Measurements from ENCODE around the gene TINAGL1. TPM values are rescaled to one million over a fixed set of nuclear protein-coding genes. Genes with fewer than 3 reads are reported as not detected.

The TINAGL1 gene
- total and polyA plus RNA-seq, 4 donors: 5.3 to 41.2 (median 13.2) TPM

DNA sequence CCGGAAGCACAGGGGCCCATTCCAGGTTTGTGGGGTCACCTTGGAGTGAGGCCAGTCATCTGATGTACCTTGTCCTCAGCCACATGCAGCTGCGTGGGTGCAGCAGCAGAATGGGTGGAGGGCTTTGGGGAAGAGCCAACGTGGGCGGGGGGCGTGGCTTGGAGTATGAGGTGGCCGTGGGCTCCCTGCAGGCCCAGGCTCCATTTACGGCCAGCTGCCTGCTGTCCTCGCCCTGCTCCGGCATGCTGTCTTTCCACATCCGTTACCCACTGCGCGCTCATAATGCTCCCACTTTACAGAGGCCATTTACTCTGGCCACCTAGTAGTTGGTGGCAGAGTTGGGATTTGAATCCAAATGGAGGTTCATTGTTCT is 27.8 kb upstream of the TINAGL1 start:
- H3K36me3 ChIP-seq (ENCODE audit: control insufficient read depth, insufficient read depth, low read length): no peaks in the 10 kb centered on the region
- H3K9me3 ChIP-seq (ENCODE audit: control insufficient read depth, insufficient read depth, low read length): no peaks in the 10 kb centered on the region
- DNase-seq (ENCODE audit: low read depth in 4 of 6, low spot score in 6 of 6): no peak
- peaks cover 12% of the 10 kb centered on the region for H3K4me1 ChIP-seq (ENCODE audit: control insufficient read depth, insufficient read depth, low read length)
- no peak overlapping the region for H3K4me3 ChIP-seq (ENCODE audit: low read depth, low read length)
- WGBS (ENCODE audit: insufficient coverage): 35% methylated on average over 6 of the region's 12 CpGs
- H3K27me3 ChIP-seq (ENCODE audit: control insufficient read depth, insufficient read depth, low read length): peaks cover 2% of the 10 kb centered on the region
- H3K27ac ChIP-seq (ENCODE audit: low read depth, low read length): no peak overlapping the region

DNA sequence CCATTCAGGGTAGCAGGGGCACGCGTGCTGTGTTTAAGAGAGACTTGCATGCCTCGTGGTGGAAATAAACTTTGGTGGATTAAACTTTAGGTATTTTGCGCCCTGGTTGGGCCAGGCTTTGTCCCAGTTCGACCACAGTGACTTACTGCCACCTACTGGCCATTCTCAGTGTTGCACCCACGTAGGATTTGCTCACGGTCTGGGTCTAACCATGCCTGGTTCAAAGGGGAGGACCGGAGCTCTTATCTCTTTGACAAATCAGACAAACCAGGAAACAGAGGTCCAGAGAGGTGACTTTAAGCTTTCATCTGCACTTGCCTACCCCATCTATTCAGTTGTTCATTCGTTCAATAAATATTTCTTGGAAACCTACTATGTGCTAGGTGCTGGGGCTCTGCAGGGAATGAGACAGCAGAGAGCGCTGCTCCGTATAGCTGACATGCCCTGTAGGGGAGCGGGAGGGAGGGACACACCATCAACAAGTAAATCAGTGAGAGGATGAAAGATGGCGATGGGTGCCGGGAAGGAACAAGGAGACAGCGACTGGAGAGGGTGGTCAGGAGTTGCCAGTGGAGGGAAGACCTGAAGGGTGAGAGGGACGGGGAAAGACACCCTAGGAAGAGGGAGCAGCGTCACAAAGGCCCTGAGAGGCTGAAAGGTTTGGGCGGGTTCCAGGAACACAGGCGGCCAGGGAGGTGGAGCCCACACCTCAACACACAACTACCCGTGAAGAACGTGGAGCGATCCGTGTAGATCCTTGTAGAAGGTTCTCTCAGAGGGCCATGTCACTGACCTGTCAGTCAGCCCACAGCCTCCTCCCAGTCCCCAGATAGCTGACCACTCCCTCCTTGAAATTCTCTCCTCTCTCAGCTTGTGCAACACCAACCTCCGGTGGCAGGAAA is 27.2 kb upstream of the TINAGL1 start:
- Histone ChIP-seq H3K9me3 (ENCODE audit: control insufficient read depth, insufficient read depth, low read length) (no peaks in the 10 kb centered on the region), H3K27me3 (ENCODE audit: control insufficient read depth, insufficient read depth, low read length) (peaks cover 2% of the 10 kb centered on the region), H3K4me1 (ENCODE audit: control insufficient read depth, insufficient read depth, low read length) (peaks cover 12% of the 10 kb centered on the region), H3K36me3 (ENCODE audit: control insufficient read depth, insufficient read depth, low read length) (no peaks in the 10 kb centered on the region), H3K4me3 (ENCODE audit: low read depth, low read length) (peak overlapping the region; percentile 27), H3K27ac (ENCODE audit: low read depth, low read length) (no peak overlapping the region)
- peak; percentile 82 to 97 (median 86) for DNase-seq (ENCODE audit: low read depth in 4 of 6, low spot score in 6 of 6)
- WGBS (ENCODE audit: insufficient coverage): 0% methylated on average over 15 of the region's 24 CpGs

DNA sequence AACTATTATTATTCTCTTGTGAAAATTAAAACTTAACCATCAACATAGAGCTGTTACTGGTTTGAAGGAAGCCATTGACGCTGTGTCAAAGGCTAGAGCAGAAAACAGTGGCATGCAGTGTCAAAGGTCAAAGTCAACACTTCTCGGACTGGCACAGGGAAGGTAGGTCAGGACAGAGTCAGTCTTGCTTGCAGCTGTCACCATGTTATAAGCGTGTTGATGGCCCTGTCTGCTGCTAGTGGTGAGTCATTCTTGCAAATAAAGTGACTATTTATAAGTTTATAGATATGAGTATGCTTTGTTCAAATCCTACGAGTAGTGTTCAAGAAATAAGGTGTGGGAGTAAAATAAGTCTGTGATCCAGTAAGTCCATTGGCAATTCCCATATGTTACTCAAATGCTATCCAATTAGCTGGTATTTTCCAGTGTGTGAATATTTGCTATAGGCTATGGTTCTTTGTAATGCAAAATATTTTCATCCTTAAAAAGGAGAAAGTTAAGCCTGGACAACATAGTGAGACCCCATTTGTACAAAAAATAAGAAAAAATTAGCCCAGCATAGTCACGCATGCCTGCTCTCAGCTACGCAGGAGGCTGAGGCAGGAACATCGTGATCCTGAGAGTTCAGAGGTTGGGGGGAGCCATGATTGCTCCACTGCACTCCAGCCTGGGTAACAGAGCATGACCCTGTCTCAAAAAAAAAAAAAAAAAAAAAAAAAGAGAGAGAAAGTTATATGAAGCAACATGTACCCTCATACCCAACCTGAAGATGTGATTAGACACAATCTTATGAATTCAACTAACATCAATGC is 26.3 kb upstream of the TINAGL1 start:
- H3K4me1 ChIP-seq (ENCODE audit: control insufficient read depth, insufficient read depth, low read length): peaks cover 12% of the 10 kb centered on the region

DNA sequence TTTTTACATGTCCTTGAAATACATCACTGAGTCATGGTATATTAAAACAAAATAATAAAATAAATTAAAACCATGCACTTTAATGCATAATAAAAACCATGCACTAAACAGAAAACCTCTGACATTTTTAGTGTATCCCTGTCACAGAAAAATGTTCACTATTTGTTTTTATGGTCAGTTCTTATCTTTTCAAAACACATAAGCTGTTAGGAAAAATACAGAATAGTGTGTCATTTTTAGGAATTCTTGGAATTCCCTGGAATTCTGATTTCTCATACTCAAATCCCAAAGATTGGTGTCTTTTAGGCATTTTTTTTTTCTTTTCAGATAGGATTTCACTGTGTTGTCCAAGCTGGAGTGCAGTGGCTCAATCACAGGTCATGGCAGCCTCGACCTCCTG is 25.1 kb upstream of the TINAGL1 start:
- peaks cover 2% of the 10 kb centered on the region for H3K27me3 ChIP-seq (ENCODE audit: control insufficient read depth, insufficient read depth, low read length)
- no peak overlapping the region for H3K27ac ChIP-seq (ENCODE audit: low read depth, low read length)
- H3K9me3 ChIP-seq (ENCODE audit: control insufficient read depth, insufficient read depth, low read length): no peaks in the 10 kb centered on the region
- no peaks in the 10 kb centered on the region for H3K36me3 ChIP-seq (ENCODE audit: control insufficient read depth, insufficient read depth, low read length)
- no CpG with 5 or more reads among the region's 1 CpG for WGBS (ENCODE audit: insufficient coverage)
- peaks cover 12% of the 10 kb centered on the region for H3K4me1 ChIP-seq (ENCODE audit: control insufficient read depth, insufficient read depth, low read length)
- no peak overlapping the region for H3K4me3 ChIP-seq (ENCODE audit: low read depth, low read length)
- DNase-seq (ENCODE audit: low read depth in 4 of 6, low spot score in 6 of 6): no peak

More for the DNA sequence above, 26.3 kb upstream of the TINAGL1 start:
- DNase-seq (ENCODE audit: low read depth in 4 of 6, low spot score in 6 of 6): no peak
- no peak overlapping the region for H3K4me3 ChIP-seq (ENCODE audit: low read depth, low read length)
- WGBS (ENCODE audit: insufficient coverage): 65% methylated on average over 4 of the region's 7 CpGs
- H3K36me3 ChIP-seq (ENCODE audit: control insufficient read depth, insufficient read depth, low read length): no peaks in the 10 kb centered on the region
- H3K27me3 ChIP-seq (ENCODE audit: control insufficient read depth, insufficient read depth, low read length): peaks cover 2% of the 10 kb centered on the region
- H3K27ac ChIP-seq (ENCODE audit: low read depth, low read length): no peak overlapping the region
- no peaks in the 10 kb centered on the region for H3K9me3 ChIP-seq (ENCODE audit: control insufficient read depth, insufficient read depth, low read length)

DNA sequence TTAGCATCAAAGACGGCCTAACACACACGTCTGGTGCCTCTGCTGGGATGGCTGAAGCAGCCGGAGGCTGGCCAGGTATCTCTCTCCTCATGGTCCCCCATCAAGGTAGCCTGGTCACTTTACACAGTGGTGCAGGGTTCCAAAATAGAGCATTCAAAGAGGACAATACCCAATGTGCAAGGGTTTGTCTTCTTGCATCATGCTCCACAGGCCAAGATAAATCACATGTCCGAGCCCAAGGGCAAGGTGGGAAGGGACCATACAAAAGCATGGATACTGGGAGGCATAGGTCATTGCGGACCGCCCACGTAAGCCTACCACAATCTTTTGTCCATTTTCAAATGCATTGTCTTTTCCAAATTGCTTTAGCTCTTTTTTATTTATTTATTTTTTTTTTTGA is 23.8 kb upstream of the TINAGL1 start:
- WGBS (ENCODE audit: insufficient coverage): 85% methylated on average over 4 of the region's 7 CpGs
- no peak overlapping the region for H3K4me3 ChIP-seq (ENCODE audit: low read depth, low read length)
- H3K36me3 ChIP-seq (ENCODE audit: control insufficient read depth, insufficient read depth, low read length): no peaks in the 10 kb centered on the region

DNA sequence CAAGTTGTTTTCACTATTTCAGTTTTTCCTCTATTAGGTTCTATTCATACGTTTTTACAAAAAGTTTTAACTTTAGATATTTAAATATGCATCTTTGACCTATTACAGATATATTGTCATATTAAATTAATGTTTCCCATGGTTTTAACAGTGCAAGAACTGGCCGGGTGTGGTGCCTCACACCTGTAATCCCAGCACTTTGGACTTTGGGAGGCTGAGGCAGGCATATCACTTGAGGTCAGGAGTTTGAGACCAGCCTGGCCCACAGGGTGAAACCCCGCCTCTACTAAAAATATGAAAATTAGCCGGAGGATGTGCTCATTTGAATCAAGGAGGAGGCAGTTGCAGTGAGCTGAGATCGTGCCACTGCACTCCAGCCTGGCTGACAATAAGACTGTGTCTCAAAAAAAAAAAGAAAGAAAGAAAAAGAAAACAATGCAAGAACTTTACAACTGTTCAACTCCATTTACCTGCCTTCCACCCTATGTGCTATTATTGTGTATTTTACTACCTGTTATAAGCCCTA is 19.8 kb upstream of the TINAGL1 start:
- no peak overlapping the region for H3K27ac ChIP-seq (ENCODE audit: low read depth, low read length)
- no peak for DNase-seq (ENCODE audit: low read depth in 4 of 6, low spot score in 6 of 6)
- H3K36me3 ChIP-seq (ENCODE audit: control insufficient read depth, insufficient read depth, low read length): no peaks in the 10 kb centered on the region
- no peaks in the 10 kb centered on the region for H3K27me3 ChIP-seq (ENCODE audit: control insufficient read depth, insufficient read depth, low read length)
- H3K4me1 ChIP-seq (ENCODE audit: control insufficient read depth, insufficient read depth, low read length): no peaks in the 10 kb centered on the region
- no peak overlapping the region for H3K4me3 ChIP-seq (ENCODE audit: low read depth, low read length)
- H3K9me3 ChIP-seq (ENCODE audit: control insufficient read depth, insufficient read depth, low read length): no peaks in the 10 kb centered on the region
- WGBS (ENCODE audit: insufficient coverage): no CpG with 5 or more reads among the region's 5 CpGs

More for the DNA sequence above, 23.8 kb upstream of the TINAGL1 start:
- no peak for DNase-seq (ENCODE audit: low read depth in 4 of 6, low spot score in 6 of 6)
- Histone ChIP-seq H3K27ac (ENCODE audit: low read depth, low read length) (no peak overlapping the region), H3K27me3 (ENCODE audit: control insufficient read depth, insufficient read depth, low read length) (peaks cover 2% of the 10 kb centered on the region), H3K4me1 (ENCODE audit: control insufficient read depth, insufficient read depth, low read length) (peaks cover 12% of the 10 kb centered on the region), H3K9me3 (ENCODE audit: control insufficient read depth, insufficient read depth, low read length) (no peaks in the 10 kb centered on the region)

DNA sequence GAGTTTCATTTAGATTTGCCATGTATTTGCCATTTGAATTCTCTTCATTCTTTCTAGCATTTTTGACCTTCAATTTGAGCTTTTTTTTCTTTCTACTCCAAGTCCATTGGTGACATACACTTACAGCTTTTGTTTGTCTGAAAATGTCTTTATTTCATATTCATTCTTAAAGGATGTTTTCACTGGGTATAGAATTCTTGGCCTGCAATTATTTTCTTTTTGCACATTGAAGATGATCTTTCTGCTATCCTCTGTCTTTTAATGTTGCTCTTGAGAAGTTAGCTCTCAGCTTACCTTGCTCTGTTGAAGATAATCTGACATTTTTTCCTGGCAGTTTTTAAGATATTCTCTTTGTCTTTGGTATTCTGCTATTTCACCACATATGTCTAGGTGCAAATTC is 16.6 kb upstream of the TINAGL1 start:
- Histone ChIP-seq H3K27me3 (ENCODE audit: control insufficient read depth, insufficient read depth, low read length) (no peaks in the 10 kb centered on the region), H3K9me3 (ENCODE audit: control insufficient read depth, insufficient read depth, low read length) (no peaks in the 10 kb centered on the region), H3K4me1 (ENCODE audit: control insufficient read depth, insufficient read depth, low read length) (peaks cover 6% of the 10 kb centered on the region), H3K36me3 (ENCODE audit: control insufficient read depth, insufficient read depth, low read length) (no peaks in the 10 kb centered on the region), H3K27ac (ENCODE audit: low read depth, low read length) (no peak overlapping the region), H3K4me3 (ENCODE audit: low read depth, low read length) (no peak overlapping the region)
- DNase-seq (ENCODE audit: low read depth in 4 of 6, low spot score in 6 of 6): no peak

DNA sequence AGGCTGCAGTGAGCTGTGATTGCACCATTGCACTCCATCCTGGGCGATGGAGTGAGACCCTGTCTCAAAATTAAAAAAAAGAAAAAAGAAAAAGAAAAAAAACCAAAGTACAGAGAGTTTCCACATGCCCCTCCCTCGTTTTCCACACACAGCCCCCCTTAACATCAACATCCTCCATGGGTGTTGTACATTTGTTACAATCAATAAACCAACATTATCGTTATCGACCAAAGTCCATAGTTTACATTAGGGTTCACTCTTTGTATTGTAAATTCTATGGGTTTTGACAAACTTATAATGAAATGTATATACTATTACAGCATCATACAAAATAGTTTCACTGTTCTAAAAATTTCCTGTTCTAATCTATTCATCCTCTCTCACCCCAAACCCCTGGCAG is 15.9 kb upstream of the TINAGL1 start:
- H3K36me3 ChIP-seq (ENCODE audit: control insufficient read depth, insufficient read depth, low read length): no peaks in the 10 kb centered on the region
- H3K4me3 ChIP-seq (ENCODE audit: low read depth, low read length): no peak overlapping the region
- H3K9me3 ChIP-seq (ENCODE audit: control insufficient read depth, insufficient read depth, low read length): no peaks in the 10 kb centered on the region
- no peak overlapping the region for H3K27ac ChIP-seq (ENCODE audit: low read depth, low read length)
- peaks cover 6% of the 10 kb centered on the region for H3K4me1 ChIP-seq (ENCODE audit: control insufficient read depth, insufficient read depth, low read length)
- WGBS (ENCODE audit: insufficient coverage): no CpG with 5 or more reads among the region's 4 CpGs
- no peaks in the 10 kb centered on the region for H3K27me3 ChIP-seq (ENCODE audit: control insufficient read depth, insufficient read depth, low read length)
- no peak for DNase-seq (ENCODE audit: low read depth in 4 of 6, low spot score in 6 of 6)

DNA sequence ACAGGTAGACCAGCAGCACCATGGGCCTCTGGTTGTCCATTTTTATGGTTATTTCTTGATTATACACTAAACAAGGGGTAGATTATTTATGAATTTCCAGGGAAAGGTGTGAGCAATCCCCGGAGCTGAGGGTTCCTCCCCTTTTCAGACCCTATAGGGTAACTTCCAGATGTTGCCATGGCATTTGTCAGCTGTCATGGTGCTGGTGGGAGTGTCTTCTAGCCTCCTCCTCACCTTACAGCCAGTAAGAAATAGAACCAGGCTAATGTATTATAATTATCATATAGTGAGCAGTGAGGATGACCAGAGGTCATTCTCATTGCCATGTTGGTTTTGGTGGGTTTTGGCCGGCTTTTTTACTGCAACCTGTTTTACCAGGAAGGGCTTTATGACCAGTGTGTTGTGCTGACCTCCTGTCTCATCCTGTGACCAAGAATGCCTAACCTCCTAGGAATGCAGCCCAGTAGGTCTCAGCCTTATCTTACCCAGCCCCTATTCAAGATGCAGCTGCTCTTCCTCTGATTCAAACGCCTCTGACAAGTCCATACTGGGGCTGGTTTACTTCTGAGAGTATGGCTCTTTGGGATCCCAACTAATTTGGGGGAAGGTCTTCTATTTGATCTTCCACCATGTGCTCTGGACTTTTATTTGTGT is 13.5 kb upstream of the TINAGL1 start:
- WGBS (ENCODE audit: insufficient coverage): 56% methylated on average over 1 of the region's 3 CpGs
- Histone ChIP-seq H3K4me3 (ENCODE audit: low read depth, low read length) (no peak overlapping the region), H3K36me3 (ENCODE audit: control insufficient read depth, insufficient read depth, low read length) (no peaks in the 10 kb centered on the region), H3K4me1 (ENCODE audit: control insufficient read depth, insufficient read depth, low read length) (peaks cover 6% of the 10 kb centered on the region), H3K27ac (ENCODE audit: low read depth, low read length) (no peak overlapping the region), H3K27me3 (ENCODE audit: control insufficient read depth, insufficient read depth, low read length) (no peaks in the 10 kb centered on the region), H3K9me3 (ENCODE audit: control insufficient read depth, insufficient read depth, low read length) (no peaks in the 10 kb centered on the region)
- DNase-seq (ENCODE audit: low read depth in 4 of 6, low spot score in 6 of 6): no peak

All from spinal cord (tissue), 10 donors.